ENCODE results near the gene SYT10.
"Not testable (repeated sequence)": the region's sequence is repeated elsewhere in the genome, so short reads cannot be mapped to it uniquely, and the experiment has no call there.

Gene SYT10

GRCh38 chr12:33439587-33440011 is at the start of gene SYT10:
Gene SYT10, minus strand, starts transcription at chr12:33439819. Its CDS starts 297 bp downstream, at chr12:33439522.
- DNase-seq, result no peak

DNA sequence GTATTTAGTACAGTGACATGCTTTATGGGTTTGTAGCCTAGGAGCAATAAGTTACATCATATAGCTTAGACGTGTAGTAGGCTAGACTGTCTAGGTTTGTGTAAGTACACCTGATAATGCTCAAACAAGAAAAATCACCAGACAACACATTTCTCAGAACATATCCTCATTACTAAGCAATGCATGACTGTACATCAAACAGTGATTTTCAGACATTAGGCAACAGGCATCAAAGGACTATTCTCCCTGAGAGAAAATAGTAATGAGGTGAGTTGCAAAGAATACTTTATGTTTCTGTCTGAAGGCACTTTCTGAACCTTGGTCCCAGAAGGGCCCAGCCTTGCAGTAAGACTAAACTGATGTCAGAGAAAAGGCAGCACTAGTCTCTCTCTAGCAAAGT is 48.4 kb upstream of the SYT10 start:
- no peak for DNase-seq

- no peak for DNase-seq
Measured at GRCh38 chr12:33486058-33486457, 46.4 kb upstream of the SYT10 start.

DNA sequence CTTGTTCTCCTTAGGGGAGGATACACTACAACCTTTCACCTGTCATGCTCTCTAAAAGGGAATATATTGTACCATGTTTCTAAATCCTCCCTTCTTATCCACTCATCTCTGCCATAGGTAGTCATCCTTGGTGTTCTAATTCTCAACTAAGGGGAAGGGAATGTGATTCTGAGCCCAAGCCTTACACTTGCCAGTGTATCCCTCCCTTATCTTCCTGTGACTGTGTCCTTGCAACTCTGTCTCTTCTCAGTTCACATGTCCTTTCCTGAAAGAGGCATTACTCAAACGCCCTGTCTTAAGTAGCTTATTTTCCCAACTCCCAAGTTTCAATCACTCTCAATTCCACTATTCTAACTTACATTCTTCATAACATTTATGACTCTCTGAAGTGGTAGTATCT is 44.5 kb upstream of the SYT10 start:
- DNase-seq, result no peak

GRCh38 chr12:33480366-33480765 is 40.7 kb upstream of the SYT10 start:
- DNase-seq, result no peak

DNA sequence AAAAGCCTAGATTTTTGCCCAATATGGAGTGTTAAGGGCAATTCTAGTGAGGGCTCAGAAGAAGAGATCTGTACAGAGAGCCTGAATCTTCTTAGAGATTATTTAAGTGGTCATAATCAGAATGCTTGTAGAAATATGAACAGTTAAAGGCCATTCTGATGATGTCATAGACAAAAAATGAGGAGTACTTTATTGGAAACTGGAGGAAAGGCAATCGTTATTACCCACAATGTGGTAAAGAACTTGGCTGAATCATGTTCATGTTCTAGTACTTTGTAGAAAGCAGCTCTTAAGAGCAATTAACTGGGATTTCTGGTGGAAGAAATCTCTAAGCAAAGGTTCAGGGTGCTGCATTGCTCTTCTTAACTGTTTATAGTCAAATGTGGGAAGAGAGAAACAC is 36.4 kb upstream of the SYT10 start:
- no peak for DNase-seq

GRCh38 chr12:33472299-33472698 is 32.7 kb upstream of the SYT10 start:
- DNase-seq, result no peak

DNA sequence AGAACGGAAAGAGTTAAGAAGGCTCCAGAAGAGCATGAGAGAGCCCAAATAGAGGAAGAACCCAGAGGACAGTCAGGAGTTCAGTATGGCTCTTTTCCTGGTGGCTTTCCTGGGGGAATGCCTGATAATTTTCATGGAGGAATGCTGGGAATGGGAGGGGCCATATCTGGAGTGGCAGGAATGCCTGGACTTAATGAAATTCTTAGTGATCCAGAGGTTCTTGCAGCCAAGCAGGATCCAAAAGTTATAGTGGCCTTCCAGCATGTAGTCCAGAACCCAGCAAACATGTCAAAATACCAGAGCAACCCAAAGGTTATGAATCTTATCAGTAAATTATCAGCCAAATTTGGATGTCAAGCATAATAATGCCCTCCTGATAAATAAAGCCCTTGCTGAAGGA is 15.5 kb upstream of the SYT10 start:
- no peak for DNase-seq

- DNase-seq, result no peak
Measured at GRCh38 chr12:33450480-33450879, 10.9 kb upstream of the SYT10 start.

DNA sequence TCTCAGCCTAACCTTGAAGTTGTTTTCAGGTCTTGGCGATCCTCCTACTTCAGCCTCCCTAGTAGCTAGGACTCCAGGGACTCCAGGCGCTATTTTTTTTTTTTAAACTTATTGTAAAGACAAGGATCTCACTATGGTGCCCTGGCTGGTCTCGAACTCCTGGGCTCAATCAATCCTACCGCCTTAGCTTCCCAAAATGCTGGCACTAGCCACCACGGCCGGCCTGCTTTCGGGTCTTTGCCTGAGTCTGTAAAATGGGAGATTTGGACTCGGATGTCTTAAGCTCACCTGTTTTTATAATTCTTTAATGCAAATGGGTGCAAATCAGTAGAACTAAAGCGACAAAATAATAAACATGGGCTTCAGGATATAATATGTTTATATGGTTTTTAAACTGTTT is 858 bp upstream of the SYT10 start:
- no peak for DNase-seq

DNA sequence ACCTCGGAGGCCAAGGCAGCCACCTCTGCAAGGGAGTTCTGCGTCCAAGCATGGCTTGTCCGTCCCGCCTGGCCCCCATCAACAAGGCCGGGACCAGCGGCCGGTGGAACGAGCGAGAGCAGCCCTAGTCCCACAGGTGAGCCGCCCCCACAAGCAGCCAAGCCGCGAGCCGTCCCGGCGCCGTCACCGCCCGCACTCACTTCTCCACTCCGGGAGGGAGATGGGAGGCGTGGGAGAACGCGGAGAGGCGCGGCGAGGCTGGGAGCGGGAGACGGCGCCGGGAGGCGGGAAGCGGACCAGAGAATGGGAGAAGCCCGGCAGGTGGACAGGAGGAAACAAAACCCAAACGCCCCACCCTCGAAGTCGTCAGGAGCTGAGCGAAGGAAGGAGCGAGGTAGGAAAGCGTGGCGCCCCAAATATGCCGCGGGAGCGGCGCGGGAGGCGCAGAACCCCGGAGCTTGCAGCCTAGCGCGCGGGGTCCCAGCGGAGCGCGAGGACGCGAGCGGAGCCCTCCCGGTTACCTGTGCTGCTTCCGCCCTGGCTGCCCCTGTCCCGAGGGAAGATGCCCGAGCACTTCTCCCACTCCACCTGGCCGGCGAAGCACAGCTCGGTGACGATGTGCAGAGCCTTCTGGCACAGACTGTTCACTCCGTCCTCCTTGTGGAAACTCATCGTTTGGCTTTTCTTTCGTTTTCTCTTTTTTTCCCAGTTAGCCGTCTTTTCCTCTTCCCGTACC is 600 bp downstream of the SYT10 start:
- no peak for DNase-seq

DNA sequence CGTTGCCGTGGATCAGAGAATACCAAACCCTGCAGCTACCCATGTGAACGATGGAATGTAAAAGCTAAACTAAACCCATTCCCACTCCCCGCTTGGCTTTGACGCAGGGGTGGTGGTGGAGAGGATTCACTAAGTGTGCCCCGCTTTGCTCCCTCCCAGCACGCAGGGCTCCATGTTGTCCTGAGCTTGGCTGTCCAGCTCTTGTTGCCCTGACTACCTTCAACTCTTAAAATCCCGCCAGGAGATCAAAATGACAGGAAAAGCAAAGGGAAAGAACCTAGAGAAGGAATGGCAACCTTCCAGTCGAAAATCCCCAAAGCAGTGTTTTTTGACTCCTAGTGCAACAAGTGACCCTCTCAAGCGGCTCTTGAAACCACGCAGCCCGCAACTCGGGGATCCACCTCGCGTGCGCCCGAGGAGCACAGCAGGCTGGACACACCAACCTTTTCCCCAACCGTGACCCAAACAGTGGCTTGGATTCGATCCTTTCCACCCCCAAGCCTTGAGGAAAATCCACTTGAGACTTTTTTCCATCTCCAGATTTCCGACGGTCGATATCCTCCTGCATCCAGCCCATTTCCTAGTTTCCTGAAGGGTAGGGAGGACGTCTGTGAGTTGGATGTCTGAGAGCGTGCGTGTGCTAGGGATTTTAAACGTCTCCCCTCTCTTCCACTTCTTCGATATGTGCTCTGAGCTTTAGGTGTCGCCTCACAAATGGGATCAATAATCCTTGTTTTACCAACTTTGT is 1.4 kb downstream of the SYT10 start:
- DNase-seq, result no peak

DNA sequence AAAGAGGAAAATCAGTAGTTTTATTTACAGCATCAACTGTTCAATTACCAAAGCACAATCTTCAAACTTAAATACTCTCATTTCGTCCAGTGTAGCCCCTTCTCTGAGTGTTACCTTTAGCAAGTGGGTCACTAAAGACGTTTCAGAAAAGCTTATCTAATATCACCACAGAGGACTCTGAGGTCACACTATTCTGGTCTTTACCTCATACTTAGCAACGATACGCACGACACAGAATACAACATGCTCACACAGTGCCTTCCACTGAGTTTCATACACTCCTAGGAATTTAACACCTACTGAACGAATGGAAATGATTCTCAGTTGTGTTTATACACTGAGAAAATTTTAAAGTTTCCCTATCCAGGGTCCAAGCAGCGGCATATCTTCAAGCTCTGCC is 2.0 kb downstream of the SYT10 start:
- no peak for DNase-seq

DNA sequence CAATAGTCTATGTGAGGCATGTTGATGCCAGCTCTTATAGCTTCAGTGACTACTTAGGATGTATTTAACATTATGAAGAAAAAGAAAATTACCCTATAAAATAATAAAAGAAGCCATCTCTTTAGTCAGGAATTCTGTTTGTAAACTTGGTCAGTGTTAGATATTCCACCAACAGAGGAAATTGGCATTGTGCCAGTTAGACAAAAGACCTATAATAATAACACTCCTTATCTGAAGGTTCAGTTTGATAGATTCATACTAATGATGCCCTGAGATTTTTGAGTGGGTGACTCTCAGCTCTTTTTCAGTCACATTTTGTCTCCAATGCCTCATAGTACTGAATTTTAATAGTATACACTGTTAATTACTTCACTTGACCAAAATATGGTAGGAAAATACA is 6.6 kb downstream of the SYT10 start:
- no peak for DNase-seq

GRCh38 chr12:33431648-33432047 is 8.0 kb downstream of the SYT10 start:
- no peak for DNase-seq

DNA sequence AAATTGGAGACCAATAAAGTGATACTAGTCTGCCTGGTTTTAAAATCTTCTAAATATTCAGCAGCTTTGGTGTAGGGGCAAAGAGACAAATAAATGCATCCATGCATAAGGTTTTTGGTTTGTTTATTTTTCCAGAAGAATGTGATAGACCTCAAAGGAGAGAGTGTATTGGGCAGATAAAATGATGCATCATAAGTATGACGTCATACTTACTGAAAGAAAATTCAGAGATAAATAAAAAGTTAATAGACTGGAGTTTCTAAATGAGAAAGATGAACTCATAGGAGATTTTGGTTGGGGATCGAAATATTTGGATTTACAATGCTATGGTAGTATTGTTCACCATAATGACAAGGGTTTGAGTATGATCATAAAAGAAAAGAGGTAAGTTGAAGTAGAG is 10.2 kb downstream of the SYT10 start:
- DNase-seq, result no peak

DNA sequence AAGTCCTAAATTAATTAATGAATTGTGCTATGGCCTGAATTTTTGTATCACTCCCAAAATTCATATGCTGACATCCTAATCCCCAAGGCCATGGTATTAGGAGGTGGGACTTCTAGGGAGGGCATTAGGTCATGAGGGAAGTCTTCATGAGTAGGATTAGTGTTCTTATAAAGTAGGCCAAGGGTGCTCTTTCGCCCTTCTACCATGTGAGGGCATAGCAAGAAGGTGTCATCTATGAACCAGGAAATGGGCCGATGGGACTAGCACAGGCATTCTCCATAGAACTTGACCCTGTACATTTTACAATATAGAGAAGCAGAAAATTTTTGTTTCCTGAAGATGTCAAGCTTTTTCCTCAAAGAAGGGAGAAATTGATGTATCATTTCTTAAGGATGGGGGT is 12.5 kb downstream of the SYT10 start:
- DNase-seq, result no peak

GRCh38 chr12:33423706-33424105 is 15.9 kb downstream of the SYT10 start:
- DNase-seq, result no peak

DNA sequence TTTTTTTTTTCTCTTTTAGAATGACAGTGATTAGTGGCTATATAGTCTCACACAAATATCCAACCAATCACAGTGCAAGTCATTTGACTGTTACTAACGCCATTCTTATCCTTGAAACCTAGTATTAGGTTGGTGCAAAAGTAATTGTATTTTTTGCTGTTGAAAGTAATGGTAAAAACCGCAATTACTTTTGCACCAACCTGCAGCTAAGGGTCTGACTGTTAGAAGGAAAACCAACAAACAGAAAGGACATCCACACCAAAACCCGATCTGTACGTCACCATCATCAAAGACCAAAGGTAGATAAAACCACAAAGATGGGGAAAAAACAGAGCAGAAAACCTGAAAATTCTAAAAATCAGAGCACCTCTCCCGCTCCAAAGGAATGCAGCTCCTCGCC is 27.2 kb downstream of the SYT10 start:
- DNase-seq, result not testable (repeated sequence)

DNA sequence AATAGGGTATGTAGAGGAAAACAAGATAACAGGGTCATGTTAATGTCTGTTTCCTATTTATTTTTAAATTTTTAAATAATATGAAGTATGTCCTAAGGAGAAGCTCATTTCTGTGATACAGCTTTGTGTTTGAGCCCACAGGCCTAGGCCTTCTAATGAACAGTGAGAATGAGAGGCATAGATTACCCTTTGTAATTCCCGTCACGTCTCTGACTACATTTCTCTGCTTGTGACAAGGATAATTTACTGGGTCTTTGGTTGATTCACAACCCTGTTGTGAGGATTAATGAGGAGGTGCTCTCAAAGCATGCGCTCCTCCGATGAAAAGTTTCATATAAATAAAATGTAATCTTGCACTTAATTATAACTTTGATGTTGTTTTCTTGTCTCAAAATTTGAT is 56.1 kb downstream of the SYT10 start:
- DNase-seq, result no peak

- no peak for DNase-seq
Measured at GRCh38 chr12:33376153-33376552, 63.5 kb downstream of the SYT10 start.

DNA sequence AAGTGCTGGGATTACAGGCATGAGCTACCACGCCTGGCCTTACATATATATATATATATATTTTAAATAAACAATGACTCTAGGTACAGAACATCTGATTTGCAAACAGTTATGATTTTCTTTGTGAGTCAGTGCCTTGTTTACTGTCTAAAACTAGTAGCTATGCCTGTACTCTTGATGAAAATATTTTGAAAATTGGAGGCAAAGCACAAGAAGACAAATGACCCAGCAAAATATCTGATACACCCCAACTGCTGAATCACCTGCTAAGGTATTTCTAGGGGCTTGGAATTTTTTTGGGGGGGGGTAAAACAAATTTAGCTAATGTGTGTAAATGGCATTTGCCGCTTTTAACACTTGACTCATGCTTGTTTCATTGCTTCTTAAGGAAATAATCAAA is 69.3 kb downstream of the SYT10 start:
- no peak for DNase-seq

DNA sequence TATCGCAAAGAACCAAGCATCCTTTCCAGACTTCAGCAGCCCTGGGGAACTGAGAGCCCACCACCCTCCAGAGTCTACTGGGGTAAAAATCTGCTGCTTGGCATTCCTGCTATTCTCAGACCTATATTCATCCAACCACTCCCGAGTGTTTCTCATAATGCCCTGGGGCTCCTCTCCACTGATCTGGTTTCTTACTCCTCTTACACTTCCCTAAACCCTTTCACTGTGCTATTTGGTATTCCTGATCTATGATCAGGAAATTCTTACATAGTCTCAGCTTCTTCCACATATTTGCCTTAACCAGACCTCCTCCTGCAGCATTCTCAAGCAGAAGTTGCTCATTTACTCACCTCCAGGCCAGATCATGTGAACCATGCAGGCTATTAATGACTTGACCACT is 82.4 kb downstream of the SYT10 start:
- no peak for DNase-seq

- DNase-seq, result no peak
Measured at GRCh38 chr12:33349791-33350190, 89.8 kb downstream of the SYT10 start.

DNA sequence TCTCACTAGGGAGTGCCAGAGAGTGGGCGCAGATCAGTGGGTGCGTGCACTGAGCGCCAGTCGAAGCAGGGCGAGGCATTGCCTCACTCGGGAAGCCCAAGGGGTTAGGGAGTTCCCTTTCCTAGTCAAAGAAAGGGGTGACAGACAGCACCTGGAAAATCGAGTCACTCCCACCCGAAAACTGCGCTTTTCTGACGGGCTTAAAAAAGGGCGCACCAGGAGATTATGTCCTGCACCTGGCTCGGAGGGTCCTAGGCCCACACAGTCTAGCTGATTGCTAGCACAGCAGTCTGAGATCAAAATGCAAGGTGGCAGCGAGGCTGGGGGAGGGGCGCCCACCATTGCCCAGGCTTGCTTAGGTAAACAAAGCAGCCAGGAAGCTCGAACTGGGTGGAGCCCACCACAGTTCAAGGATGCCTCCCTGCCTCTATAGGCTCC is 107.6 kb downstream of the SYT10 start:
- not testable (repeated sequence) for DNase-seq
